ENCODE results near the gene MUC5AC.
"Not testable (repeated sequence)": the region's sequence is repeated elsewhere in the genome, so short reads cannot be mapped to it uniquely, and the experiment has no call there.

The MUC5AC gene

DNA sequence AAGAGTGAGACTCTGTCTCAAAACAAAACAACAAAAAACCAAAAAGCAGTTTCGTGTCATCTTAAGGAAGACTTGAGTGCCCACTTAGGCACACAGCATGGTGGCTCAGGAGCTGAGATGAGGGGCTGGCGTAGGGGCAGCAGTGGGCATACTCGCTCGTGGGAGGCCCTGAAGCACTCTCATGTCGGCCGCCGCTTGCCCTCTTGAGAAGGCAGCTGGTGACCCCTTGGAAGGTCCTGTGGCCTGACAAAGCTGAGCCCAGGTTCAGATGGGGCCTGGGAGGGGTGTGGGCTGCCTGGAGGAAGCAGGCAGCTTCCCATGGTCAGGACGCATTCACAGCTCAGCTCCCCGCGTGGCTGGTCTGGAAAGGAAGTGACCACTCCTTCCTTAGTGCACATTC, 80.1 kb downstream of the MUC5AC start:
- TF ChIP-seq, protein P1, sequence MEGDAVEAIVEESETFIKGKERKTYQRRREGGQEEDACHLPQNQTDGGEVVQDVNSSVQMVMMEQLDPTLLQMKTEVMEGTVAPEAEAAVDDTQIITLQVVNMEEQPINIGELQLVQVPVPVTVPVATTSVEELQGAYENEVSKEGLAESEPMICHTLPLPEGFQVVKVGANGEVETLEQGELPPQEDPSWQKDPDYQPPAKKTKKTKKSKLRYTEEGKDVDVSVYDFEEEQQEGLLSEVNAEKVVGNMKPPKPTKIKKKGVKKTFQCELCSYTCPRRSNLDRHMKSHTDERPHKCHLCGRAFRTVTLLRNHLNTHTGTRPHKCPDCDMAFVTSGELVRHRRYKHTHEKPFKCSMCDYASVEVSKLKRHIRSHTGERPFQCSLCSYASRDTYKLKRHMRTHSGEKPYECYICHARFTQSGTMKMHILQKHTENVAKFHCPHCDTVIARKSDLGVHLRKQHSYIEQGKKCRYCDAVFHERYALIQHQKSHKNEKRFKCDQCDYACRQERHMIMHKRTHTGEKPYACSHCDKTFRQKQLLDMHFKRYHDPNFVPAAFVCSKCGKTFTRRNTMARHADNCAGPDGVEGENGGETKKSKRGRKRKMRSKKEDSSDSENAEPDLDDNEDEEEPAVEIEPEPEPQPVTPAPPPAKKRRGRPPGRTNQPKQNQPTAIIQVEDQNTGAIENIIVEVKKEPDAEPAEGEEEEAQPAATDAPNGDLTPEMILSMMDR (IDR thresholded peaks at IDR 0.05; ENCODE audit: borderline replicate concordance, insufficient read depth, low read depth, low read length) = no peak

DNA sequence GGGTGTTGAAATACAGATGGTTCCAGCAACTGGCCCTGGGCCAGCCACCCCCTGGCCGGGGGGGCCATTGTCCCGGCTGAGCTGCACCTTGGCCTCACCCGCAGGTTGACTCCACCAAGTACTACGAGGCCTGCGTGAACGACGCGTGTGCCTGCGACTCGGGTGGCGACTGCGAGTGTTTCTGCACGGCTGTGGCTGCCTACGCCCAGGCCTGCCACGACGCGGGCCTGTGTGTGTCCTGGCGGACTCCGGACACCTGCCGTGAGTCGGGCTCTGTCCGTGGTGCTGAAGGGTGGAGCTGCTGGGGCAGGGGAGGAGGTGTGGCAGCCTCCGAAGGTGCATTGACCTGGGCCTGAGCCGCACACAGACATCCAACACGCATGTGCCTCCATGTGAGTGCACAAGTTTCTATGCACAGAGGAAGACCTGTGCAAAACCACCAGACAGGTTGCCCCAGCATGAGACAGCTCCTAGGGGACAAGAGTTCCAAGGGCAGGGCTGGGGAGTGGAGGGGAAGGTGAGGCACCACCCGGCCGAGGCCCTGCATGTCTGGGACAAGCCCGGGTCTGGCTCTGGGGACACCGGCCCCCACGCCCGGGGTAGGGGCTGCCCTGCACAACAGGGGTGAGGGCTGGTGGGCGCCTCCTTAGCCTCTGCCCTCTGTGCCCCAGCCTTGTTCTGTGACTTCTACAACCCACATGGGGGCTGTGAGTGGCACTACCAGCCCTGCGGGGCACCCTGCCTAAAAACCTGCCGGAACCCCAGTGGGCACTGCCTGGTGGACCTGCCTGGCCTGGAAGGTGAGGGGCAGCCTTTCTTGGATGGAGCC, 81.2 kb downstream of the MUC5AC start:
- H3K4me3 ChIP-seq (ENCODE audit: low read depth, low read length) = no peak overlapping the region
- TF ChIP-seq, protein P1 (IDR thresholded peaks at IDR 0.05; ENCODE audit: borderline replicate concordance, insufficient read depth, low read depth, low read length) = no peak

More for the DNA sequence above, 80.1 kb downstream of the MUC5AC start:
- no peak overlapping the region for H3K4me3 ChIP-seq (ENCODE audit: low read depth, low read length)

DNA sequence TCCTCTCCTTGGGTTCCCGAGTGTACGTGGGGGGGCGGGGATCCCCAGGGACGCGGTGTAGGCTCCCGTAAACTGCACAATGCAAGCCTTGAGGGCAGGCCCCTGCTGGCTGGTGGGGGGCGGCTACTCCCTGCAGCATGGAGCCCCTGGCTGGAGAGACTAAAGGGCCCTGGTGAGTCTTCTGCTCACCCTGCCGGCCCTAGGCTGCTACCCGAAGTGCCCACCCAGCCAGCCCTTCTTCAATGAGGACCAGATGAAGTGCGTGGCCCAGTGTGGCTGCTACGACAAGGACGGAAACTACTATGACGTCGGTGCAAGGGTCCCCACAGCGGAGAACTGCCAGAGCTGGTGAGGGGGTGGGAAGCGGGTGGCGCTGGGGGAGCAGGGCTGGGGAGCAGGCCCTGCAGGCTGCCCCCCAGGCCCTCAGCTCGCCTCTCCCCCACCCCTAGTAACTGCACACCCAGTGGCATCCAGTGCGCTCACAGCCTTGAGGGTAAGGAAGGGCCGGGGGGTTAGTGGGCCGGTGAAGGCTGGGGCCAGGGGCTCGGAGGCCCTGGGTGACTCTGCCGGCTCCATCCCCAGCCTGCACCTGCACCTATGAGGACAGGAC, 81.9 kb downstream of the MUC5AC start:
- no peak overlapping the region for H3K4me3 ChIP-seq (ENCODE audit: low read depth, low read length)
- TF ChIP-seq, protein P1 (IDR thresholded peaks at IDR 0.05; ENCODE audit: borderline replicate concordance, insufficient read depth, low read depth, low read length) = no peak

DNA sequence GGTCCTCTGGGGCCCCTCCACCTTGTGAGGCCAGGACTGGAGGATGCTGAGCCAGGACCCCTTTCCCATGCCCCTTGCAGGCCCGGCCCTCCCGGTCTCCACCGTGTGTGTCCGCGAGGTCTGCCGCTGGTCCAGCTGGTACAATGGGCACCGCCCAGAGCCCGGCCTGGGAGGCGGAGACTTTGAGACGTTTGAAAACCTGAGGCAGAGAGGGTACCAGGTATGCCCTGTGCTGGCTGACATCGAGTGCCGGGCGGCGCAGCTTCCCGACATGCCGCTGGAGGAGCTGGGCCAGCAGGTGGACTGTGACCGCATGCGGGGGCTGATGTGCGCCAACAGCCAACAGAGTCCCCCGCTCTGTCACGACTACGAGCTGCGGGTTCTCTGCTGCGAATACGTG, 83.0 kb downstream of the MUC5AC start:
- no peak overlapping the region for H3K4me3 ChIP-seq (ENCODE audit: low read depth, low read length)
- TF ChIP-seq, protein P1 (IDR thresholded peaks at IDR 0.05; ENCODE audit: borderline replicate concordance, insufficient read depth, low read depth, low read length) = no peak

DNA sequence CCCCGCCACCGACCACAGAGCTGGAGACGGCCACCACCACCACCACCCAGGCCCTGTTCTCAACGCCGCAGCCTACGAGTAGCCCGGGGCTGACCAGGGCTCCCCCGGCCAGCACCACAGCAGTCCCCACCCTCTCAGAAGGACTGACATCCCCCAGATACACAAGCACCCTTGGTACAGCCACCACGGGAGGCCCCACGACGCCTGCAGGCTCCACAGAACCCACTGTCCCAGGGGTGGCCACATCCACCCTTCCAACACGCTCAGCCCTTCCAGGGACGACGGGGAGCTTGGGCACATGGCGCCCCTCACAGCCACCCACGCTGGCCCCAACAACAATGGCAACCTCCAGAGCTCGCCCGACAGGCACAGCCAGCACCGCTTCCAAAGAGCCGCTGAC, 84.0 kb downstream of the MUC5AC start:
- H3K4me3 ChIP-seq (ENCODE audit: low read depth, low read length) = no peak overlapping the region

DNA sequence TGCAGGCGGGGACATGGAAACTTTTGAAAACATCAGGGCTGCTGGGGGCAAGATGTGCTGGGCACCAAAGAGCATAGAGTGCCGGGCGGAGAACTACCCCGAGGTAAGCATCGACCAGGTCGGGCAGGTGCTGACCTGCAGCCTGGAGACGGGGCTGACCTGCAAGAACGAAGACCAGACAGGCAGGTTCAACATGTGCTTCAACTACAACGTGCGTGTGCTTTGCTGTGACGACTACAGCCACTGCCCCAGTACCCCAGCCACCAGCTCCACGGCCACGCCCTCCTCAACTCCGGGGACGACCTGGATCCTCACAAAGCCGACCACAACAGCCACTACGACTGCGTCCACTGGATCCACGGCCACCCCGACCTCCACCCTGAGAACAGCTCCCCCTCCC, 84.5 kb downstream of the MUC5AC start:
- no peak overlapping the region for H3K4me3 ChIP-seq (ENCODE audit: low read depth, low read length)
- TF ChIP-seq, protein P1 (IDR thresholded peaks at IDR 0.05; ENCODE audit: borderline replicate concordance, insufficient read depth, low read depth, low read length) = no peak

More for the DNA sequence above, 84.0 kb downstream of the MUC5AC start:
- TF ChIP-seq, protein P1 (IDR thresholded peaks at IDR 0.05; ENCODE audit: borderline replicate concordance, insufficient read depth, low read depth, low read length) = no peak

DNA sequence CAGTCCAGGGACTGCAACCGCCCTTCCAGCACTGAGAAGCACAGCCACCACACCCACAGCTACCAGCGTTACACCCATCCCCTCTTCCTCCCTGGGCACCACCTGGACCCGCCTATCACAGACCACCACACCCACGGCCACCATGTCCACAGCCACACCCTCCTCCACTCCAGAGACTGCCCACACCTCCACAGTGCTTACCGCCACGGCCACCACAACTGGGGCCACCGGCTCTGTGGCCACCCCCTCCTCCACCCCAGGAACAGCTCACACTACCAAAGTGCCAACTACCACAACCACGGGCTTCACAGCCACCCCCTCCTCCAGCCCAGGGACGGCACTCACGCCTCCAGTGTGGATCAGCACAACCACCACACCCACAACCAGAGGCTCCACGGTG, 85.0 kb downstream of the MUC5AC start:
- H3K4me3 ChIP-seq (ENCODE audit: low read depth, low read length) = not testable (repeated sequence)

DNA sequence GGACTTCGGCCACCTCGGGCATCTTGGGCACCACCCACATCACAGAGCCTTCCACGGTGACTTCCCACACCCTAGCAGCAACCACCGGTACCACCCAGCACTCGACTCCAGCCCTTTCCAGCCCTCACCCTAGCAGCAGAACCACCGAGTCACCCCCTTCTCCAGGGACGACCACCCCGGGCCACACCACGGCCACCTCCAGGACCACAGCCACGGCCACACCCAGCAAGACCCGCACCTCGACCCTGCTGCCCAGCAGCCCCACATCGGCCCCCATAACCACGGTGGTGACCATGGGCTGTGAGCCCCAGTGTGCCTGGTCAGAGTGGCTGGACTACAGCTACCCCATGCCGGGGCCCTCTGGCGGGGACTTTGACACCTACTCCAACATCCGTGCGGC, 85.8 kb downstream of the MUC5AC start:
- H3K4me3 ChIP-seq (ENCODE audit: low read depth, low read length) = not testable (repeated sequence)

DNA sequence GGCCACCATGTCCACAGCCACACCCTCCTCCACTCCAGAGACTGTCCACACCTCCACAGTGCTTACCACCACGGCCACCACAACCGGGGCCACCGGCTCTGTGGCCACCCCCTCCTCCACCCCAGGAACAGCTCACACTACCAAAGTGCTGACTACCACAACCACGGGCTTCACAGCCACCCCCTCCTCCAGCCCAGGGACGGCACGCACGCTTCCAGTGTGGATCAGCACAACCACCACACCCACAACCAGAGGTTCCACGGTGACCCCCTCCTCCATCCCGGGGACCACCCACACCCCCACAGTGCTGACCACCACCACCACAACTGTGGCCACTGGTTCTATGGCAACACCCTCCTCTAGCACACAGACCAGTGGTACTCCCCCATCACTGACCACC, 86.8 kb downstream of the MUC5AC start:
- not testable (repeated sequence) for H3K4me3 ChIP-seq (ENCODE audit: low read depth, low read length)

DNA sequence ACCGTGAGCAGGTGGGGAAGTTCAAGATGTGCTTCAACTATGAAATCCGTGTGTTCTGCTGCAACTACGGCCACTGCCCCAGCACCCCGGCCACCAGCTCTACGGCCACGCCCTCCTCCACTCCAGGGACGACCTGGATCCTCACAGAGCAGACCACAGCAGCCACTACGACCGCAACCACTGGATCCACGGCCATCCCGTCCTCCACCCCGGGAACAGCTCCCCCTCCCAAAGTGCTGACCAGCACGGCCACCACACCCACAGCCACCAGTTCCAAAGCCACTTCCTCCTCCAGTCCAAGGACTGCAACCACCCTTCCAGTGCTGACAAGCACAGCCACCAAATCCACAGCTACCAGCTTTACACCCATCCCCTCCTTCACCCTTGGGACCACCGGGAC, 88.0 kb downstream of the MUC5AC start:
- not testable (repeated sequence) for H3K4me3 ChIP-seq (ENCODE audit: low read depth, low read length)

DNA sequence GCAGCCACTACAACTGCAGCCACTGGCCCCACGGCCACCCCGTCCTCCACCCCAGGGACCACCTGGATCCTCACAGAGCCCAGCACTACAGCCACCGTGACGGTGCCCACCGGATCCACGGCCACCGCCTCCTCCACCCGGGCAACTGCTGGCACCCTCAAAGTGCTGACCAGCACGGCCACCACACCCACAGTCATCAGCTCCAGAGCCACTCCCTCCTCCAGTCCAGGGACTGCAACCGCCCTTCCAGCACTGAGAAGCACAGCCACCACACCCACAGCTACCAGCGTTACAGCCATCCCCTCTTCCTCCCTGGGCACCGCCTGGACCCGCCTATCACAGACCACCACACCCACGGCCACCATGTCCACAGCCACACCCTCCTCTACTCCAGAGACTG, 88.5 kb downstream of the MUC5AC start:
- not testable (repeated sequence) for H3K4me3 ChIP-seq (ENCODE audit: low read depth, low read length)

DNA sequence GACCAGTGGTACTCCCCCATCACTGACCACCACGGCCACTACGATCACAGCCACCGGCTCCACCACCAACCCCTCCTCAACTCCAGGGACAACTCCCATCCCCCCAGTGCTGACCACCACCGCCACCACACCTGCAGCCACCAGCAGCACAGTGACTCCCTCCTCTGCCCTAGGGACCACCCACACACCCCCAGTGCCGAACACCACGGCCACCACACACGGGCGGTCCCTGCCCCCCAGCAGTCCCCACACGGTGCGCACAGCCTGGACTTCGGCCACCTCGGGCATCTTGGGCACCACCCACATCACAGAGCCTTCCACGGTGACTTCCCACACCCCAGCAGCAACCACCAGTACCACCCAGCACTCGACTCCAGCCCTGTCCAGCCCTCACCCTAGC, 89.3 kb downstream of the MUC5AC start:
- H3K4me3 ChIP-seq (ENCODE audit: low read depth, low read length) = not testable (repeated sequence)

Data from GM12875 (cell line).